ENCODE measurements around the gene SLC6A4. TPM values are rescaled to one million over a fixed set of nuclear protein-coding genes. Genes with fewer than 3 reads are reported as not detected.

The SLC6A4 gene
- not detected for total RNA-seq
- polyA plus RNA-seq = under 1 TPM in 2 of 3 donors, not detected in 1; 0.05 to 0.16 TPM
- 0 to 0.49 (median 0.04) reads per million in 6 experiments for total RNA-seq

DNA sequence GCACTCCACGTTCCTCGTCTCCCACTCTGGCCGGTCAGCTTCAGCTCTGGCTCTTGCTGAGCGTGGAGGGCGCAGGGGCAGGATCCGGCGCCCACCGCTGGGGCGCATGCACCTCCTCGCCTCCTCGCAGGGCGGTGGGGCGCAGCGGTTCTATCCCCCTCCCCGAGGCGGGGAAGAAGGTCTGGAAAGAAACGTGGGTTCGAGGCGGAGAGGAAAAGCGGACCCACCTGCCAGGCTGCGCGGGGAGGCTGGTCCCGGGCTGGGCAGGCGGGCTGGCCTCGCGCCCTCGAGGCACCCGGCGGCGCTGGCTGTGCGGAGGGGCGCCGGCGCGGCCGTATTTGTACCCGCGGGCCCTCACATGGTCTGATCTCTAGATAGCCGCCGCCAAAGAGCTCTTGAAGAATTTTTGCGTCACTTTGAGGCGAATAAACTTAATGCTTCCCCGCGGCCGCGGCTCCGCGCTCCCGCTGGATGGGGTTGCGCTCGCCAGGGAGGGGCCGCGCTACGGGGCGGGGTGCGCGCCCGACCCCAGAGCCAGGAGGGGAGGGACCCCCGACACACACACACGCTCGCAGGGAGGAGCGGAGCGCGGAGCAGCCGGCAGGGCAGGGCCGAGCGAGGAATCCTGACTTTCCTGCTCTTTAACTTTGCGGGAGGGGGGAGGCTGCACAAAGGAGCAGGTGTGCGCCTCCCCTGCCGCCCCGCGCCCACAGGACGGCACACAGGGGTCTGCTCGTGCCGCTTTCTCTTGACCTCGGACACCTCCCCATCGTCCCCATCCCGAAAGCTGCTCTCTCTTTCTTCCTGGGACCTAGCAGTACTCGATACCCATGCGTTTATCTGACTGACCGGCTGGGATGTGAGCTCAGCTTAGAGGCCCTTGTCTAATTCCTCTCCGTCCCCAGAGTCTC is at the start of gene SLC6A4:
SLC6A4 (minus strand) TSS at position 312 of the 911 bp plus-strand sequence. CDS start 13,739 bp downstream, outside the sequence.
- Mint-ChIP-seq H3K27ac (peak within 1 kb of the TSS in 1 of 10 donors; percentile 6), H3K27me3 (peaks cover 37 to 88% (median 65%) of the 10 kb centered on the region in 5 donors), H3K9me3 (no peaks in the 10 kb centered on the region), H3K4me3 (peak within 1 kb of the TSS; percentile 53 to 81 (median 76)), H3K36me3 (peaks cover 0 to 3% (median 0%) of the 10 kb centered on the region in 3 donors), H3K4me1 (peaks cover 7 to 33% (median 27%) of the 10 kb centered on the region in 4 donors)
- DNase-seq (no peak), ATAC-seq (peak in 1 of 2 donors; percentile 27)
- POLR2A ChIA-PET = no interaction called here

DNA sequence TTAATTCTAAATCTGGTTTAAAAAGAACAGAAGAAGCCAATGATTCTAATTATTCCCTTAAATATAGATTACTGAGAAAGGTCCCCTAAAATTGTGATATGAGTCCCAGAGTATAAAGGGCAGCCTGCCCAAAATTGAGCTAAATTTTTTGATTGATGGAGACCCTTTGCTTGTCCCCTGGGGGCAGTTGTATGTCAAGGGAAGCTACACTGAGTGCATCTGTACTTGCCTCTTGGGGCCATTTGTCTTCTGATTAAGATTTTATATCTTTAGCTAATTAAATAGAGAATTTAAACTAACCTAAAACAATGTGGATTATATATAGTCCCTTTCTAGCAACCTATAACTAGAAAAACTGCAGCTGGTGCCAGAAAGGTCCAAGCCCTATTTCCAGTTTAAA is 43.7 kb upstream of the SLC6A4 start:
- DNase-seq (no peak), ATAC-seq (no peak)
- Mint-ChIP-seq H3K4me3 (no peak overlapping the region), H3K4me1 (peaks cover 0 to 6% (median 0%) of the 10 kb centered on the region in 4 donors), H3K27ac (no peak overlapping the region), H3K27me3 (no peaks in the 10 kb centered on the region), H3K36me3 (peaks cover 0 to 85% (median 16%) of the 10 kb centered on the region in 3 donors), H3K9me3 (no peaks in the 10 kb centered on the region)
- POLR2A ChIA-PET = interaction anchor here (0.6 kb wide), 1 partner anchor 794 kb away, joined by 3 read pairs; no protein-coding TSS in a partner anchor

DNA sequence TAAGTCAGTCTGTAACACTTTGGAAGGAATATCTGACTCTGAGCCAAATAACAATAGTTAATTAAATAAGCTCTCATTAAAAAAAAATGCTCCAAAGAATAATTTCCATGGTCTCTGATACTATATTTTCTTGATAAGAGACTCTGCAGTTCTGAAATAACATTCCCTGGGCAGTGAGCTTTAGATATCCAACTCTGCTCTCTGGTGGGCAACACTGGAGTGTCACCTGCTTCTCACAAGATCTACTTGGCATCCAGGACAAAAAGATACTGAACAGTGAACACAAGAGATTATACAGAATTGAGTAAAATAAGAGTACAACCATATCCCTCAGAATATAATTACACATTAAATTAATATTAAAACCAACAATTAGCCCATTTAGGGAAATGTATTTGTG is 42.5 kb upstream of the SLC6A4 start:
- peaks cover 0 to 86% (median 21%) of the 10 kb centered on the region in 3 donors for H3K36me3 Mint-ChIP-seq
- ATAC-seq = no peak
- no peak overlapping the region for H3K27ac Mint-ChIP-seq
- POLR2A ChIA-PET = no interaction called here
- no peaks in the 10 kb centered on the region for H3K9me3 Mint-ChIP-seq
- peak in 2 of 10 donors; percentile 7 to 15 for DNase-seq
- no peaks in the 10 kb centered on the region for H3K27me3 Mint-ChIP-seq
- peaks cover 0 to 6% (median 0%) of the 10 kb centered on the region in 4 donors for H3K4me1 Mint-ChIP-seq
- no peak overlapping the region for H3K4me3 Mint-ChIP-seq

DNA sequence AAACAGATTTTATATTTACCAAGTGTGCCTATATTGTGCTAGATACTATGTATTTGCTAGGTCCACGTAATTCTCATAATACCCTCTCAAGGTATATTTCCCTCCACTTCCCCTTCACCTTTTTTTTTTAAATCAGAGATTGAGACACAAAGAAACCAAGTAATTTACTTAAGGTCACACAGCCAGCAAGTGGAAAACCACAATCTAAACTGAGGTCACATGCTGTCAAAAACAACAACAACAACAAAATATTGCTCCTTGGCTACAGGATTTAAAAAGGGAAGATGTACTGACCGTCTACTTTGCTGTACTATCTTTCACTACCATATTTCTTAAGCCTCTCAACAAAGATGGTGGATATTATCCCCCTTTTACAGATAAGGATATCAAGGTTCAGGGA is 40.4 kb upstream of the SLC6A4 start:
- no peaks in the 10 kb centered on the region for H3K9me3 Mint-ChIP-seq
- peak overlapping the region in 1 of 10 donors; percentile 55 for H3K27ac Mint-ChIP-seq
- no peak overlapping the region for H3K4me3 Mint-ChIP-seq
- peaks cover 0 to 89% (median 37%) of the 10 kb centered on the region in 3 donors for H3K36me3 Mint-ChIP-seq
- POLR2A ChIA-PET = no interaction called here
- DNase-seq = no peak
- H3K27me3 Mint-ChIP-seq = no peaks in the 10 kb centered on the region
- H3K4me1 Mint-ChIP-seq = peaks cover 0 to 4% (median 0%) of the 10 kb centered on the region in 4 donors
- no peak for ATAC-seq

DNA sequence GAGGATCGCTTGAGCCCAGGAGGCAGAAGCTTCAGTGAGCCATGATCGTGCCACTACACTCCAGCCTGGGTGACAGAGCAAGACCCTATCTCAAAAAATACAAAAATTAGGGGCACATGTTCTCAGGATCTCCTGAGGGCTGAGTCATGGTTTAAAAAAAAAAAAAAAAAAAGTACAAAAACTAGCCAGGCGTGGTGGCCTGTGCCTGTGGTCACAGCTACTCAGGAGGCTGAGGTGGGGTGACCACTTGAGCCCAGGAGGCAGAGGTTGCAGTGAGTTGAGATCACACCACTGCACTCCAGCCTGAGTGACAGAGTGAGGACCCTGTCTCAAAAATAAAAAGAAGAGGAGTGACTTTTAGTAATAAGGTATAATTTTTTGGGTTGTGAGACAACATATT is 39.4 kb upstream of the SLC6A4 start:
- Mint-ChIP-seq H3K27ac (peak overlapping the region in 1 of 10 donors; percentile 83), H3K27me3 (no peaks in the 10 kb centered on the region), H3K4me3 (no peak overlapping the region), H3K9me3 (no peaks in the 10 kb centered on the region), H3K4me1 (peaks cover 0 to 2% (median 0%) of the 10 kb centered on the region in 4 donors), H3K36me3 (peaks cover 0 to 89% (median 41%) of the 10 kb centered on the region in 3 donors)
- POLR2A ChIA-PET = no interaction called here
- ATAC-seq (no peak), DNase-seq (no peak)

DNA sequence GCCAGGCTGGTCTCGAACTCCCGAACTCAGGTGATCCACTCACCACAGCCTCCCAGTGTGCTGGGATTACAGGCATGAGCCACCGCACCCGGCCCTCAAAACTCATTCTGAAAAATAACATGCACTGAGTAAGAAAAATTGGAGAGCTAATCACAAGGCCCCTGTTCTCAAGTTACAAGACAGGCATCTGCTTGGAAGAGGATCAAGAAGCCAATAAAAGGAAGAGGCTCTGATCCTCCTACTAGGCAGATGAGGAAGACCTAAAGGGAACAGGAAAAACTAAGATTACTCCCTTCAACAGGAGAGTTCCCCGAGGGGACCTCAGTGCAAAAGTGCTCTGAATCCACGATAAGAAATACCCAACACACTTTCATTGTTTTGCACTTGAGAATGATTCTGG is 37.9 kb upstream of the SLC6A4 start:
- Mint-ChIP-seq H3K36me3 (peaks cover 0 to 84% (median 47%) of the 10 kb centered on the region in 3 donors), H3K27ac (peak overlapping the region in 1 of 10 donors; percentile 29), H3K27me3 (no peaks in the 10 kb centered on the region), H3K9me3 (no peaks in the 10 kb centered on the region), H3K4me1 (peaks cover 0 to under 1% (median 0%) of the 10 kb centered on the region in 4 donors), H3K4me3 (no peak overlapping the region)
- DNase-seq (no peak), ATAC-seq (no peak)
- POLR2A ChIA-PET = no interaction called here

DNA sequence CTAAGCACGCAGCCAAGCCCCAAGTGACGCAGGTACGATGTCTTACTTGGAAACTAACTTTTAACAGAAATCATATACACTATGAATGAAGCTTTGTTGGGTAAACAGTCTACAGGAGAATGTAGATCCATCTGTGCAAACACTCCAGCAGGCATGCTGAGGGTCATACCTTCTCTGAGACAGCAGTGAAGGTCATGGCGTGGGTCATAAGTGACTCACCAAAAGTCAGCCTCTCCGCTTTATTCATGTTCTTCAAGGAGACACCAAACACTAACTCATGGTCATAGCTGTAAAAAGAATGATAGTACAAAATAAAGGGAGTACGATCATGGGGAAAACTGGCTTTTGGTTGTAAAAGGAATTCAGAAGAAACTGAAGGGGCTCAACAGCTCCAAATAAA is 35.6 kb upstream of the SLC6A4 start:
- Mint-ChIP-seq H3K27me3 (no peaks in the 10 kb centered on the region), H3K9me3 (no peaks in the 10 kb centered on the region), H3K4me1 (no peaks in the 10 kb centered on the region), H3K4me3 (no peak overlapping the region), H3K36me3 (peaks cover 0 to 91% (median 48%) of the 10 kb centered on the region in 3 donors), H3K27ac (no peak overlapping the region)
- ATAC-seq (no peak), DNase-seq (no peak)
- POLR2A ChIA-PET = no interaction called here

DNA sequence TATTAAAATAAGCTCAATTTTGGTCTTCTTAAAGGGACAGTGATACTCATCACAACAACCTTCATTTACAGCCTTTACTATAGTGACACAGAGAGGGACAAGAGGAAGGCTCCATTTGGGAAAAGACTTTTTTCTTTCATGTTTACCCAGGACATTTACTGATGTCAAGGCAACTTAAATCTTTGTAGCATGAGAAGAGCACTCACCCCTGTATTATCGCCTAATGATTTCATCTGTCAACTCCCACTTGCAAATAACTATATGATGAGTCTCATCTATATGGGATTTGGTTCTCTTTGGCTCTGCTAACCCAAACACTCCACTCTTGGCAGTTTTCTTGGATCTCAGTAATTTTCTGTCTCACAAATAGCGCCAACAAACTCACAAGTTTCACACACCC is 32.1 kb upstream of the SLC6A4 start:
- POLR2A ChIA-PET = no interaction called here
- Mint-ChIP-seq H3K4me1 (peaks cover 0 to 1% (median 0%) of the 10 kb centered on the region in 4 donors), H3K27ac (no peak overlapping the region), H3K4me3 (no peak overlapping the region), H3K27me3 (no peaks in the 10 kb centered on the region), H3K36me3 (peaks cover 0 to 91% (median 43%) of the 10 kb centered on the region in 3 donors), H3K9me3 (no peaks in the 10 kb centered on the region)
- no peak for ATAC-seq
- DNase-seq = no peak

DNA sequence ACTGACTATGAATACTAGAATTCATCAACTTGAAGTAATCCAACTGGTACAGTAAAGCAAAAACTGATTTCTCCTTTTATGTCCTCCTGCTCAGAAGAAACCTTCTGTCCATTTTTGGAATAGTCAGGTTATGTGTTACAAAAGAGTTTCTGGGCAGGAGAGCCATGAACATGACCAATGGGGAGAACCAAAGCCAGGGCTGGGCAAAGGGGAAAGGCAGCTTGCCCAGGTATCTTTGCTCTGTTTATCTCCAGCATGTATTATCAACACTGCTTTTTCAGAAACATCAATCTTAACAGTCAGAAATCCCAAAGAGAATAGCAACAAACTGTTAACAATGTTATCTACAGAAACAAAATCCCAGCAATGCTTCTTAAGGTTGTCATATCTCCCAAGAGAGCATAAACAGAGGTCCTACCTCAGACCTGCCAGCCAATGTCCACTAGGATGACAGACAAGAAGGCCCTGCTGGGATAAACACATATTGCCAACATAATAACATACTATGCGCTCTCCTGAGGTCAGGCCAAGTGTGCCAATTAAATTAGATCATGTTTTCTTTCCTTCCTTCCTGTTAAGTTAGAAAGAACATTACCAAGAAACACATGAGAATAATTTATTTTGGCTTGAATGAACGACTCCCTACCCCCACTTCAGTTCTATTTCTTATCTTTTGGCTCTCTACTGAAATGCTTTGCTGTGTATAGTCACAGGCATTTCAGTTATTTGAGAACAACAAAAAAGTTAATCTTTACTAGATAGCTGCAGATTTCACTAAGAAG is 28.2 kb upstream of the SLC6A4 start:
- Mint-ChIP-seq H3K4me3 (no peak overlapping the region), H3K9me3 (no peaks in the 10 kb centered on the region), H3K27me3 (no peaks in the 10 kb centered on the region), H3K27ac (peak overlapping the region in 1 of 10 donors; percentile 60), H3K36me3 (peaks cover 0 to 94% (median 27%) of the 10 kb centered on the region in 3 donors), H3K4me1 (peaks cover 0 to 6% (median under 1%) of the 10 kb centered on the region in 4 donors)
- POLR2A ChIA-PET = no interaction called here
- DNase-seq (no peak), ATAC-seq (no peak)

DNA sequence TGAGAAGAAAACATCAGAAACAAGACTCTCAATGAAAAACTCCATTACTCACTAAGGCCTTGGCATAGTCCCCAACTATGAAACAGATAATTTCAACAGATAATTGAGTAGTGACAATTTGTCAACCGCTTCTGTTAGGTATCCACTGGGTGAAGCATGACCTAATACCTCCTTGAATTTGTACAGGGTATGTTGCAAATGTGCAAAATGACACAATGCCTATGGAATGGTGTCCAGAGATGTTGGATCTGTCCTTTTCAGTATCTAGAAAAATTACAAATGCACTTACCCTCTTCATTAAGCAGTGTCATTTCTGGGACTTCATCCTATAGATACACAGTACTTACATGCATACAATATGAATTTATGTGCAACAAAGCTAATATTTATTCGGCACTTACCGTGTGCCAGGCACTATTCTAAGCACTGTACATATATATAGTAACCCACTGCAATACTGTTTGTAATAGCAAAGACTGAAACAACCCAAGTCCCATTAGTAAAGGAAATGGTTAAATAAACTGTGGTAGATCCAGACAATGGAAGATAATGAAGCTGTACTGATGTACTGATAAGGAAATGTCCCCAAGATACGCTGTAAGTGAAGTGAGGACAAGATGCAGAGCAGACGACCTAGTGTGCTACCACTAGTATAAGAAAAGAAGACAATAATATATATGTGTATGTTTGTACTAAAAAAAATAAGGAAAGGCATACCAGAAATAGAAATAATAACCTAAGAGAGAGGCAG is 21.4 kb upstream of the SLC6A4 start:
- POLR2A ChIA-PET = no interaction called here
- Mint-ChIP-seq H3K27me3 (no peaks in the 10 kb centered on the region), H3K4me3 (no peak overlapping the region), H3K36me3 (peaks cover 0 to 82% (median 13%) of the 10 kb centered on the region in 3 donors), H3K4me1 (peaks cover 0 to 6% (median 0%) of the 10 kb centered on the region in 4 donors), H3K27ac (no peak overlapping the region), H3K9me3 (no peaks in the 10 kb centered on the region)
- DNase-seq = no peak
- ATAC-seq = no peak

DNA sequence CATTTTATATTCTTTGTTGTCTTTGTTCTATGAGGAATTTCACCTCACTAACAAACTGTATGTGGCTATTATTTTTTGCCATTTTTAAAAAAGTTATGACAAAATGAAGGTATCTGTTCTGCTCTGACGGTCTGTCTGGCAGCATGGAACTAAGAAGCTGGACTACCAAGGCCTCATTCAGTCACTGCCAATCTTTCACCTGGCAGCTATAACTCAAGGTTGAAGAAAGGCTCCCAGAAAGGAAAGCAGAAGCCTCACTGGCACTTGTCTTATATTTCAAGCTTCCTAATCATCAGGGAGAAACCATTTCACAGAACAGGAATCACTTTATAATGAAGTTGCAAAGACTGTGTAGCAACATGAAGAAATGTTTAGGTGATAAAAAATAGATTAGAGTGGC is 18.7 kb upstream of the SLC6A4 start:
- POLR2A ChIA-PET = no interaction called here
- no peak for ATAC-seq
- H3K27me3 Mint-ChIP-seq = no peaks in the 10 kb centered on the region
- H3K27ac Mint-ChIP-seq = no peak overlapping the region
- peaks cover 0 to 76% (median 11%) of the 10 kb centered on the region in 3 donors for H3K36me3 Mint-ChIP-seq
- no peaks in the 10 kb centered on the region for H3K4me1 Mint-ChIP-seq
- H3K4me3 Mint-ChIP-seq = no peak overlapping the region
- DNase-seq = no peak
- H3K9me3 Mint-ChIP-seq = no peaks in the 10 kb centered on the region

DNA sequence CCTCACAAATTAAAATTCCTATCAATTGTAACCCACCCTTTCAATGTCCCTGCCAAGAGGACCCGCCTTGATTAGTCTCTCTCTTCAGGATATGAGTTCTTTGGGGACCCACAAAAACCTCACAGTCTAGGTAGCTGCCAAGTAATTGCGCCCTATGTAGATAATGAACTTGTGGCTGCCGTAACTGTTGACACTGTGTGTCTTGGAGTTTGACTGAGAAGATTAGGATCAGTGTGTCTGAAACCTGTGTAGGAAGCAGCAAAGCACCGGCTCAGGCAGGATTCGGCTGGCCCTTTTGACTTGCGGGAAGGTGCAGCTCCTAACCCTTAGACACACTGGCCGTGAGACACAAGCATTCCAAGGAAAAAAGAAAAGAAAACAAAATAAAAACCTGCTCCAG is 17.8 kb upstream of the SLC6A4 start:
- H3K4me3 Mint-ChIP-seq = no peak overlapping the region
- H3K4me1 Mint-ChIP-seq = no peaks in the 10 kb centered on the region
- no peaks in the 10 kb centered on the region for H3K27me3 Mint-ChIP-seq
- H3K36me3 Mint-ChIP-seq = peaks cover 0 to 76% (median 13%) of the 10 kb centered on the region in 3 donors
- no peak for ATAC-seq
- DNase-seq = no peak
- H3K9me3 Mint-ChIP-seq = no peaks in the 10 kb centered on the region
- peak overlapping the region in 1 of 10 donors; percentile 42 for H3K27ac Mint-ChIP-seq
- POLR2A ChIA-PET = no interaction called here
